ENCODE measurements around the gene MYORG. TPM values are rescaled to one million over a fixed set of nuclear protein-coding genes. Genes with fewer than 3 reads are reported as not detected.

The MYORG gene
- total and polyA plus RNA-seq, 9 donors, result 0.60 to 7.8 (median 1.2) TPM

- Histone ChIP-seq H3K27ac (no peak overlapping the region), H3K27me3 (no peaks in the 10 kb centered on the region), H3K9me3 (no peaks in the 10 kb centered on the region), H3K4me3 (no peak overlapping the region), H3K4me1 (ENCODE audit: insufficient read depth) (no peaks in the 10 kb centered on the region), H3K36me3 (no peaks in the 10 kb centered on the region)
- no peak for DNase-seq
- no peak for TF ChIP-seq EP300 (IDR thresholded peaks at IDR 0.05)
- no peak for TF ChIP-seq POLR2A (IDR thresholded peaks at IDR 0.05)
- TF ChIP-seq CTCF (IDR thresholded peaks at IDR 0.05), result no peak
- 94 to 99% (median 98%) methylated on average over 3 of the region's 3 CpGs for WGBS, 3 donors
- intact Hi-C loops (cut with DNase I), result no loop called here
Measured at GRCh38 chr9:34349324-34349723, 27.4 kb downstream of the MYORG start.

GRCh38 chr9:34347800-34348158 lies 28.9 kb downstream of the MYORG start:
- intact Hi-C loops (cut with DNase I), result no loop called here
- Histone ChIP-seq H3K4me3 (no peak overlapping the region), H3K9me3 (no peaks in the 10 kb centered on the region), H3K36me3 (no peaks in the 10 kb centered on the region), H3K4me1 (ENCODE audit: insufficient read depth) (no peaks in the 10 kb centered on the region), H3K27ac (no peak overlapping the region), H3K27me3 (no peaks in the 10 kb centered on the region)
- DNase-seq, result no peak
- TF ChIP-seq CTCF (IDR thresholded peaks at IDR 0.05) (no peak), POLR2A (IDR thresholded peaks at IDR 0.05) (no peak), EP300 (IDR thresholded peaks at IDR 0.05) (no peak)

GRCh38 chr9:34346873-34347799 lies 29.6 kb downstream of the MYORG start:
- no peak overlapping the region for H3K4me3 ChIP-seq
- no peaks in the 10 kb centered on the region for H3K4me1 ChIP-seq (ENCODE audit: insufficient read depth)
- H3K27me3 ChIP-seq, result no peaks in the 10 kb centered on the region
- intact Hi-C loops (cut with DNase I), result no loop called here
- H3K36me3 ChIP-seq, result no peaks in the 10 kb centered on the region
- H3K27ac ChIP-seq, result no peak overlapping the region
- no peaks in the 10 kb centered on the region for H3K9me3 ChIP-seq
- no peak for TF ChIP-seq CTCF (IDR thresholded peaks at IDR 0.05)
- no peak for TF ChIP-seq EP300 (IDR thresholded peaks at IDR 0.05)
- no peak for TF ChIP-seq POLR2A (IDR thresholded peaks at IDR 0.05)
- 79 to 90% (median 87%) methylated on average over 15 of the region's 15 CpGs for WGBS, 3 donors
- no peak for DNase-seq

GRCh38 chr9:34343605-34344004 lies 33.1 kb downstream of the MYORG start:
- Histone ChIP-seq H3K4me3 (no peak overlapping the region), H3K27ac (no peak overlapping the region), H3K9me3 (no peaks in the 10 kb centered on the region), H3K27me3 (no peaks in the 10 kb centered on the region), H3K4me1 (ENCODE audit: insufficient read depth) (no peaks in the 10 kb centered on the region), H3K36me3 (no peaks in the 10 kb centered on the region)
- TF ChIP-seq EP300 (IDR thresholded peaks at IDR 0.05) (no peak), POLR2A (IDR thresholded peaks at IDR 0.05) (no peak), CTCF (IDR thresholded peaks at IDR 0.05) (no peak)
- intact Hi-C loops (cut with DNase I), result no loop called here
- no peak for DNase-seq
- 80 to 90% (median 86%) methylated on average over 1 of the region's 1 CpG for WGBS, 3 donors
